Gastrocnemius medialis (tissue), 4 donors: ENCODE data around the gene ZNF587. TPM values are rescaled to one million over a fixed set of nuclear protein-coding genes. Genes with fewer than 3 reads are reported as not detected.
"Not testable (repeated sequence)": the region's sequence is repeated elsewhere in the genome, so short reads cannot be mapped to it uniquely, and the experiment has no call there.

ENCODE experiments used
- ATAC-seq, 2 donors: fragments of 150-250 bp; one replicate each; pipeline ENCODE4 v1.9.1; 2016
- DNase-seq, 2 donors: peaks; one replicate each; pipeline ENCODE4 v3.0.0-alpha.2; 2019
- H3K27ac ChIP-seq, 4 donors: fragments of 200-600 bp; sonication (generic); 1 replicate in 1 of 4; 2 replicates in 3 of 4; pipeline ENCODE4 v1.5.1; 2016 to 2018; ENCODE audit warnings: mild to moderate bottlenecking in 2 of 4, moderate library complexity in 1 of 4
- H3K27me3 ChIP-seq, 3 donors: fragments of 200-600 bp; sonication (generic) in 2 of 3; 1 replicate in 1 of 3; 2 replicates in 2 of 3; pipeline versions ENCODE4 v1.5.1 to v1.6.0; 2016 to 2019; ENCODE audit warnings: mild to moderate bottlenecking in 1 of 3, moderate library complexity in 1 of 3
- H3K36me3 ChIP-seq, 2 donors: fragments of 200-600 bp; sonication (generic) in 1 of 2; one replicate each; pipeline ENCODE4 v1.5.1; 2017 to 2018
- H3K4me1 ChIP-seq, 2 donors: fragments of 200-600 bp; sonication (generic) in 1 of 2; one replicate each; pipeline ENCODE4 v1.5.1; 2016 to 2017; ENCODE audit warnings: mild to moderate bottlenecking in 2 of 2
- H3K4me3 ChIP-seq, 4 donors: fragments of 200-600 bp; sonication (generic) in 3 of 4; 1 replicate in 1 of 4; 2 replicates in 3 of 4; pipeline ENCODE4 v1.5.1; 2016 to 2019; ENCODE audit warnings: mild to moderate bottlenecking in 2 of 4
- H3K9me3 ChIP-seq, 3 donors: fragments of 200-600 bp; sonication (generic) in 2 of 3; 1 replicate in 1 of 3; 2 replicates in 2 of 3; pipeline ENCODE4 v1.5.1; 2016 to 2019
- POLR2A ChIP-seq, 2 donors: fragments of 450-650 bp; IDR thresholded peaks; one replicate each; pipeline ENCODE4 v1.6.1; 2017; ENCODE audit warnings: antibody characterized with exemption in 2 of 2, mild to moderate bottlenecking in 2 of 2, moderate library complexity in 2 of 2
- in situ Hi-C, 4 donors: fragments of 200-750 bp; cut with MboI; loops; one replicate each; pipeline versions ENCODE4 v1.15.0 to v1.8.0; 2017; ENCODE audit warnings: low sequenced_read_pairs in 4 of 4
- intact Hi-C: fragments of 100-400 bp; cut with DNase I; formaldehyde crosslinking; loops from one replicate; pipeline ENCODE4 v1.15.1; 2023; ENCODE audit warnings: low total_unique reads
- total RNA-seq, 4 donors: library from RNA; depleted of rRNA; stranded (reverse); fragments of >200 nt; gene quantifications; one replicate each; pipeline versions ENCODE4 v1.1.0 to v1.2.3, GENCODE V29; 2016
- TF ChIP-seq, protein P1 (sequence below), 5 experiments: fragments of 450-650 bp in 3 of 5; fragments of 200-600 bp in 2 of 5; sonication (generic) in 2 of 5; IDR thresholded peaks in 4 of 5; conservative IDR thresholded peaks in 1 of 5; 1 replicate in 4 of 5; 2 replicates in 1 of 5; pipeline ENCODE4 v1.5.1; 2016 to 2019; ENCODE audit warnings: antibody characterized with exemption in 5 of 5, mild to moderate bottlenecking in 3 of 5, moderate library complexity in 3 of 5

The ZNF587 gene
- total RNA-seq, 4 donors from 2014 or later: 4.5 to 9.0 (median 5.5) TPM

DNA sequence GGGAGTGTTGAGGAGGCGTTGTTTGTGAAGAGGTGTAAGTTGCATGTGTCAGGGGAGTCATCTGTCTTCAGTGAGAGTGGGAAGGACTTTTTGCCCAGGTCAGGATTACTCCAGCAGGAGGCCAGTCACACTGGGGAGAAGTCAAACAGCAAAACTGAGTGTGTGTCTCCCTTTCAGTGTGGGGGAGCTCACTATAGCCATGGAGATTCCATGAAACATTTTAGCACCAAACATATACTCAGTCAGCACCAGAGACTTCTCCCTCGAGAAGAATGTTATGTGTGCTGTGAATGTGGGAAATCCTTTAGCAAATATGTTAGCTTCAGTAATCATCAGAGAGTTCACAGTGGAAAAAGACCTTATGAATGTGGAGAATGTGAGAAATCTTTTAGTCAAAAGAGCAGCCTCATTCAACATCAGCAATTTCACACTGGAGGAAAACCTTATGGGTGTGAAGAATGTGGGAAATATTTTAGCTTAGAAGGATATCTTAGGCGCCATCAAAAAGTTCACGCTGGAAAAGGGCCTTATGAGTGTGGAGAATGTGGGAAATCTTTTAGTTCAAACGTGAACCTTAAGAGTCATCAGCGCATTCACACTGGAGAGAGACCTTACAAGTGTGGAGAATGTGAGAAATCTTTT, 8.4 kb upstream of the ZNF587 start:
- TF ChIP-seq, protein P1, sequence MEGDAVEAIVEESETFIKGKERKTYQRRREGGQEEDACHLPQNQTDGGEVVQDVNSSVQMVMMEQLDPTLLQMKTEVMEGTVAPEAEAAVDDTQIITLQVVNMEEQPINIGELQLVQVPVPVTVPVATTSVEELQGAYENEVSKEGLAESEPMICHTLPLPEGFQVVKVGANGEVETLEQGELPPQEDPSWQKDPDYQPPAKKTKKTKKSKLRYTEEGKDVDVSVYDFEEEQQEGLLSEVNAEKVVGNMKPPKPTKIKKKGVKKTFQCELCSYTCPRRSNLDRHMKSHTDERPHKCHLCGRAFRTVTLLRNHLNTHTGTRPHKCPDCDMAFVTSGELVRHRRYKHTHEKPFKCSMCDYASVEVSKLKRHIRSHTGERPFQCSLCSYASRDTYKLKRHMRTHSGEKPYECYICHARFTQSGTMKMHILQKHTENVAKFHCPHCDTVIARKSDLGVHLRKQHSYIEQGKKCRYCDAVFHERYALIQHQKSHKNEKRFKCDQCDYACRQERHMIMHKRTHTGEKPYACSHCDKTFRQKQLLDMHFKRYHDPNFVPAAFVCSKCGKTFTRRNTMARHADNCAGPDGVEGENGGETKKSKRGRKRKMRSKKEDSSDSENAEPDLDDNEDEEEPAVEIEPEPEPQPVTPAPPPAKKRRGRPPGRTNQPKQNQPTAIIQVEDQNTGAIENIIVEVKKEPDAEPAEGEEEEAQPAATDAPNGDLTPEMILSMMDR (IDR thresholded peaks at IDR 0.05 in 4 of 5, conservative IDR thresholded peaks at IDR 0.05 in 1 of 5): no peak
- TF ChIP-seq POLR2A (IDR thresholded peaks at IDR 0.05): no peak
- H3K36me3 ChIP-seq: peaks cover 0 to 18% of the 10 kb centered on the region in 2 donors

DNA sequence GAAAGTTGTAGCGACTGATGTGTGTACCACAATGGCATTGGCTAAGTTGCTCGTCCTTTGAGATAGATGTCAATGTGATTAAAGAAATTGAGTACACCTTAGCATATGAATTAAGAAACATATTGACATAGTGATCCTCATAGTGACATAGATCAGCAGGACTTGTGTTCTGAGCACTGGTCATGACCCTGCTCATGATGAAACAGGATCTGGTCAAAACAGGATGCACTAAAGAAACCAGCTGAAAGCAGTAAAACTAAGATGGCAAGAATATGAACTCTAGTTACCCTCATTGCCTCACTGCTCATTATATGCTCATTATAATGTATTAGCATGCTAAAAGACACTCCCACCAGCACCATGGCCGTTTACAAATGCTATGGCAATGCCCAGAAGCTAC, 2.5 kb upstream of the ZNF587 start:
- ATAC-seq, H3K27ac ChIP-seq, H3K9me3 ChIP-seq, H3K4me3 ChIP-seq, DNase-seq, H3K36me3 ChIP-seq, H3K27me3 ChIP-seq, intact Hi-C loops: not testable (repeated sequence)
- in situ Hi-C loops: loop anchor here in 1 of 4 donors (25.0 kb wide), 1 partner anchor 110 kb away; the partner anchor contains the start of genes ZNF671 and ZNF776
- H3K4me1 ChIP-seq: peaks cover 5 to 12% of the 10 kb centered on the region in 2 donors

More for the DNA sequence above, 8.4 kb upstream of the ZNF587 start:
- in situ Hi-C loops (loop anchor here in 1 of 4 donors (25.0 kb wide), 1 partner anchor 104 kb away; the partner anchor contains the start of genes ZNF671 and ZNF776), intact Hi-C loops (no loop called here)
- no peak overlapping the region for H3K4me3 ChIP-seq
- no peaks in the 10 kb centered on the region for H3K27me3 ChIP-seq
- H3K4me1 ChIP-seq: no peaks in the 10 kb centered on the region
- no peak for ATAC-seq
- DNase-seq: no peak
- H3K9me3 ChIP-seq: no peaks in the 10 kb centered on the region
- H3K27ac ChIP-seq: no peak overlapping the region

DNA sequence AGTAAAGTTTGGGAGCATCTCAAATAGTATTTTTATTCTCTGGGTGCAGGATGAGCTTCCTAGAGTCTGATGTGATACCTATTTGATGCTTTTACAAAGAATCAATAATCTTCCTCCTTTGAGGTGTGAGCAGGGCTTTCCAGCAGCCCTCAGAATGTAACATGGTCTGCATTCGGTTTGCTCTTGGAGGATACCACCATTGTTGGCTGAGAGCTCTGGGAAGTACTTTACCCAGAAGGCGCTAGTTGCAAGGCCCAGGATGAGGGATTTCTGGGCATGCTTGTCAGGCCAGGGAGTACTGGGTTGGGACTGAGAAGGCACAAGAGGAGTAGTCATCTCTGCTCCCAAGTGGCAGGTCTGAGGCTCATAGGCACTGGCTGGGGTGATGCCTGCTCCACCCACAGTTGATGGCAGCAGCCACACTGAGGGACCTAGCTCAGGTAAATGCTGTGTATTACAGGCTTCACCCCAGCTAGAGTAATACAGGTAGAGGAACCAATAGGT, 445 bp upstream of the ZNF587 start:
- peak overlapping the region; percentile 73 to 87 (median 80) for H3K4me3 ChIP-seq
- H3K9me3 ChIP-seq, H3K36me3 ChIP-seq, intact Hi-C loops, DNase-seq, H3K27me3 ChIP-seq: not testable (repeated sequence)
- H3K4me1 ChIP-seq: peaks cover 5 to 12% of the 10 kb centered on the region in 2 donors
- in situ Hi-C loops: loop anchor here in 1 of 4 donors (25.0 kb wide), 1 partner anchor 112 kb away; the partner anchor contains the start of genes ZNF671 and ZNF776
- H3K27ac ChIP-seq: peak overlapping the region in 3 of 4 donors; percentile 80 to 85 (median 80)
- peak; percentile 19 to 21 for ATAC-seq

DNA sequence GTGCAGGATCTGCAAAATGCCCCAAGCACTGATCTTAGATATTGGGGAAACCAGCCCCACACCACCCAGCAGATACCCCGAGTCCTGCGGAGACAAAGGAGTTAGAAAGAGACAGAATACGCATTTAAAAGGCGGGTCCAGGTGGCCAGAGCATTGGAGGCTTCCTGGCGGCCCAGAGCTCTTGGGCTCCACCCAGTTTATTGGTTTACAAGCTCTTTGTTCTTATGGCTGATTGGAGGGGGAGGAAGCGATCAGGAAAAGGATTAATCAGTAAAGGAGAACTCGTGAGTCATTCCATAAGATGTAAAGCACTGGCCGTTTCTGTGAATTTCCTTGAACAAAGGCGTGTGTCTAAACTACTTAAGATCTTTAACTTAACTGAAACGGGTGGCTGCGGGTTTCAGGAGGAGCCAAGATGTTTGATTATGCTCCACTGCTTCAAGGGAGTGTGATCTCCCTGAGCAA, 926 bp downstream of the ZNF587 start:
- Histone ChIP-seq H3K27me3 (no peaks in the 10 kb centered on the region), H3K36me3 (peaks cover 0 to 15% of the 10 kb centered on the region in 2 donors), H3K4me3 (peak overlapping the region; percentile 73 to 87 (median 80)), H3K9me3 (no peaks in the 10 kb centered on the region), H3K4me1 (peaks cover 5 to 12% of the 10 kb centered on the region in 2 donors), H3K27ac (peak overlapping the region in 3 of 4 donors; percentile 72 to 85 (median 80))
- intact Hi-C loops (no loop called here), in situ Hi-C loops (no loop called here)
- ATAC-seq (no peak), DNase-seq (no peak)
- no peak for TF ChIP-seq POLR2A (IDR thresholded peaks at IDR 0.05)
- TF ChIP-seq, protein P1 (IDR thresholded peaks at IDR 0.05 in 4 of 5, conservative IDR thresholded peaks at IDR 0.05 in 1 of 5): no peak

DNA sequence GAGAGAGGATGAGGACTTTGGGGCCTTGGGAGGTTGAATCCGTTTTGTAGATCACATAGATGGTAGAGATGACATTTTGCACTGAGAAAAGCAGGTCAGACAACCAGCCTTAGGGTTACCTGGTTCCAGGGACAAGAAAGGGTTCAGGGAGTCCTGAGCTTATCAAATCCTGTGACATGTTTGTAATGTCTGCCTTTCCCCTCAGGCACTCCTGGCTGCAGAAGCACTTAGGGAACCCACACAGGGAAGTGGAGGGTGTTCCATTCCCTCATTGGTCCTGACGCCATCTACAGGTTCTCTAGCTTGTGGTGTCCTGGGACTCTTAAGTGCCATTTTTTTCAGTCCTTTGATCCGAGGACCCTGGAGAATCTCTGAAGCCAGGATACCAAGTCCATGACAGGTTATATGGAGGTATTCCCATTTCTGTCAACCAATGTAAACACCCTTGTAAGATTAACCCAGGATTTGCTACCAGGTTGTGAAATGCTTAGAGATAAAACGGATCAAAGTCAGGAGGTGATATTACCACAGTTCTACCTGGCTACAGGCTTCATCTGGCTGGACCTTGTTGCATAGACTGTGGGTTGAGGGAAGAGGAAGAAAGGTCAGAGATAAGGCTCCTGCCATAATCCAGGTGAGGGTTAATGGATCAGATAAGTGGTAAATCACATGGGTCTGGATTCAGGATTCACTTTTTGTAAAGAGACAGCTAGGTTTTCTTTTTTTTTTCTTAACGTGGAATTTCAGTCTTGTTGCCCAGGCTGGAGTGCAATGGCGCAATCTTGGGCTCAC, 2.3 kb downstream of the ZNF587 start:
- intact Hi-C loops, in situ Hi-C loops, H3K27me3 ChIP-seq, ATAC-seq, H3K27ac ChIP-seq, H3K4me3 ChIP-seq, DNase-seq, H3K9me3 ChIP-seq: not testable (repeated sequence)
- H3K4me1 ChIP-seq: peaks cover 5 to 12% of the 10 kb centered on the region in 2 donors
- H3K36me3 ChIP-seq: peaks cover 0 to 25% of the 10 kb centered on the region in 2 donors

DNA sequence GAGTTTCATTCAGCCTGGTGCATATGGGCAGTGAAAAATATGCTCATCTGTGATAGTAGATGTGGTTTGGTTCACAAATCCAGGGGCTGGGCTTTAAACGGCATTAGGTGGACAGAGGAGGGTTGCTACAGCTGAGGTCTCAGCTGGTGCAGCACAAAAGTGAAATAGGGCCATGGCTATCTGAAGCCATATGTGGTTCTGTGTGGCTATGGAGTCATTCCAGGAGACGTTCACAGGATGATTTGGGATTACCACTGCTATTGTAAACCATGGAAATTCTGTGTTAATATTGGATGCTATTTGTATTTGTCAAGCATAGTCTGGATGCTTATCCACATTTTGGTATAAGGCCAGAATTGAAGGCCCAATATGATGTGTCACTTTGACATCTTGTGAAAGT, 4.5 kb downstream of the ZNF587 start:
- ATAC-seq, intact Hi-C loops, H3K4me3 ChIP-seq, DNase-seq, H3K27me3 ChIP-seq, H3K9me3 ChIP-seq, H3K27ac ChIP-seq, in situ Hi-C loops: not testable (repeated sequence)
- Histone ChIP-seq H3K36me3 (peaks cover 0 to 39% of the 10 kb centered on the region in 2 donors), H3K4me1 (peaks cover 5 to 12% of the 10 kb centered on the region in 2 donors)

DNA sequence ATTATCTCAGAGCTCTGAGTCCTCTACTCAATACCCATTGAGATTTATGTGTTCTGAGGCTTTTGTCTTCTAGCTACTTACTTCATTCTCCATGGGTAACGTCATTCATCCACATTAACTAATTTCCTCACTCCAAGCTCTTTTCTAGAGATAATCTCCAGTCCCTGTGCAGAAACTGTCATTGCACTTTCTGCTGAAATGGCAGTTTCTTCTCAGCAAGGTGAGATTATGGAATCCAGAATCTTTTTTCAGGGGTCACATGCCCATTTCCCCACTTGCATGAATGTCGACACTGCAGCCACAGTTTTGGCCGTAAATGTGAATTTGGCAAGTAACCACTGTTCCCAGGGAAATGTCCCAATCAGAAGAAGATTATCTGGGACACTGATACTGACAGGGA, 12.7 kb downstream of the ZNF587 start:
- H3K27ac ChIP-seq, DNase-seq, H3K4me1 ChIP-seq, H3K9me3 ChIP-seq, H3K27me3 ChIP-seq, intact Hi-C loops, ATAC-seq, H3K4me3 ChIP-seq, in situ Hi-C loops: not testable (repeated sequence)
- peaks cover 6 to 86% of the 10 kb centered on the region in 2 donors for H3K36me3 ChIP-seq
